ENCODE results near the gene ZNF836.
"Not testable (repeated sequence)": the region's sequence is repeated elsewhere in the genome, so short reads cannot be mapped to it uniquely, and the experiment has no call there.

Gene ZNF836

DNA sequence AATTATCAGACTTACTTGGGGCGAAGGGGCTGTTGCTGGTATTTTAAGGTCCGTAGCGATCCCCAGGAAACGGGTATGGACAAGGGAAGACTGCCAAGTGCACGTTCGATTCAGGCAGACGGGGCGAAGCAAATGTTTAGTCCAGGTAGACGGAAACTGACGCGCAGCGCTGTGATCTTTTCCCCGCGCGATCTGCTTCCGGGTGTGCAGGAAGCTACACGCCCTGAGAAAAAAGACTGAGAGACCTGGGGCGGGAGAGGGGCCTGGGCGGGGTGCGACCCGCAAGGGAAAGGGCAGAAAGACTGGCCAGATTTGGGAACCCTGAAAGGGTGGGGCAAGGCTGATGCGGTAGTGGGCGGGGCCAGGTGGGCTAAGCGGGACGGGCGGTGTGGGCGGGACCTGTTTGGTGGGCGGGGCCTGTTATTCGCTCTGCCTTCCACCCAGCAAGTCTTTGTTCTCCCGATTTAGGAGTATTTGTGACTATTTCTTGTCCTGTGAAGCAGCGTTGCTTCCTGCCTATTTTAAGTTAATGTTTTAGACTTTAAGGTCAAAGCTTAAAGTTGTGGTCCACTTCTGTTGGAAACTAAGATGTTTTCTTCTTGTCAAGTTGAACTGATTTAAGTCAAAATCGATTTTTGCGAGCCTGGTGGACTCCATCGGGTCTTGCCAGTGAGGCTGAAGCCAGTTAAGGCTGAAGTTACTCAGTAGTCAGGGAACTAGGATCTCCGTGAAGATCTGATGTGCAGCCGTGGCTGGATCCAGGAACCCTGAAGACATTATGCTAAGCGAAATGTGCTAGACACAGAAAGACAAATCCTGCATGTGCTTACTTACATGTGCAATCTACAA, at the start of gene ZNF836:
ZNF836 (minus strand) TSS at position 301 of the 849 bp plus-strand sequence. CDS start 3,549 bp downstream, outside the sequence.
- DNase-seq, result peak; percentile 33

DNA sequence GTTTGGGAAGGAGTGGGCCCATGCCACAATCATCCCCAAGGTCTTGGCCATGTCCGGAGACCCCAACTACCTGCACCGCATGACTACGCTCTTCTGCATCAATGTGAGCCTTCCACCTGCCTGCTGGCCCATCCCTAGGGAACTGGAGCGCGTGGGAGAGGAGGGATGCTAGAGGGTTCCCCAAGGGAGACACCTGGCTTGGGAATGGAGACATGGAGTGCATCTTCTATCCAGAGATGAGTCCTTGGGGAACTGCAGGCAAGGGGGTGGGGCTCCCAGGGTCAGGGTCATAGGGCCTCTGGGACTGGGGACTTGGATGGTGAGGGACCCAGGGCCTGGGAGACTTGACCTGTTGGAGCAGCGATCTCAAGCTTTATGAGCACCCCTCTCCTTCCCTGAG, 49.6 kb upstream of the ZNF836 start:
- DNase-seq, result no peak

DNA sequence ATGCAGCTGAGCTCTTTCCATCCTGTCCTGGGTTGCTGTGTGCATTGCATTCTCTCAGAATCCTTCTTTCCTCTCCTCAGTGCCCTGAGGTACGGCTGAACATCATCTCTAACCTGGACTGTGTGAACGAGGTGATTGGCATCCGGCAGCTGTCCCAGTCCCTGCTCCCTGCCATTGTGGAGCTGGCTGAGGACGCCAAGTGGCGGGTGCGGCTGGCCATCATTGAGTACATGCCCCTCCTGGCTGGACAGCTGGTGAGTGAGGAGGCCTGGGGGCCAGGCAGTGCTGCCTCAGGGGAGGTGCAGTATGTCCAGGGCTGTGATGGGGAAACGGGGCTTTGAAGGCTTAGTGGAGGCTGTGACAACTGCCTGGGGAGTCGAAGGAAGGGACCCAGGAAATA, 48.2 kb upstream of the ZNF836 start:
- DNase-seq, result no peak

DNA sequence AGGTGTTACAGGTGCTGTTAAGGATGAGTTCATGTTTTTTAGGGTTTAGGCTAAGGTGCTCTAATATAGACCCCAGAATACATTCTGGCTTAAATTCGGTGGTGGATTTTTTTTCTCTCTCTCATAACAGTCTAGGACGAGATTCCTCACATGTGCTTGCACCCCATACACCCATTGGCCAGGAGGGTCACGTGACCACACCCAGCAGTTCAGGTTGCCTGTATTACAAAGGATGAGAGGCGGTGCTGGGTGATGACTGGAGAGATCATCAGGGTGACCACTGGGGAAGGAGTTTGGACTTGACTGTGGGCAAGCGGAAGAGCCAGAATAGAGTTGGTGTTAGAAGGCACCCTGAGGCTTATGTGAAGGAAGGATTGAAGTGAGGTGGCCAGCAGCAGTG, 46.2 kb upstream of the ZNF836 start:
- no peak for DNase-seq

DNA sequence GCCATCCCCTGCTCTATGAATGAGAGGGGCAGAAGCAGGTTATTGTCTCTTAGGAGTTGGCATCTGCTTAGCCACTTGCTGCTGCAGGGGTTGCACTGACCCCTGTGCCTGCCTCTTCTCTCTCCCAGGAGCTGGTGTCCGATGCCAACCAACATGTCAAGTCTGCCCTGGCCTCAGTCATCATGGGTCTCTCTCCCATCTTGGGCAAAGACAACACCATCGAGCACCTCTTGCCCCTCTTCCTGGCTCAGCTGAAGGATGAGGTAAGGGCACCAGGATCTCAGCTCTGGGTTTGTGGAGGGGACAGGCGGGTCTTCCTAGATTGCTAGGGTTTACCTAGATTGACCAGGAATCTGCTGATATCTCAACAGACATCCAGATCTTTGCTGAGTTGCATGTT, 45.0 kb upstream of the ZNF836 start:
- DNase-seq, result no peak

DNA sequence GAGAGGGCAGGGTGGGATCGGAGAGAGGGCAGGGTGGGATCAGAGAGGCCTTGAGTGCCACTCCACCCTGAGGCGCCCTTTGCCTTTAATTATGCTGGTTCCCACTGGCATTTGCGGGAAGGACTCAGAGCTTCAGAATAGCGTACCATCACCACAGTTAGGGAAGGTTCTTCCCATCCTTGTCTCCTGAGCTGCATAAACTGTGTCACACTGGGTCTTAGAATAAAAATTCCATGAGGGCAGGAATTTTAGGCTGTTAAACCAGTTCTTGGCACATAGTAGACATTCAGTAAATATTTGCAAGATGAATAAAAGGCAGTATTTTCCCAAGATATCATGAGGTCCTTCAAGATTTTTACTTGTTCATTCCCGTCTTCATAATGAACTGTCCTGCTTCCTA, 42.8 kb upstream of the ZNF836 start:
- no peak for DNase-seq

DNA sequence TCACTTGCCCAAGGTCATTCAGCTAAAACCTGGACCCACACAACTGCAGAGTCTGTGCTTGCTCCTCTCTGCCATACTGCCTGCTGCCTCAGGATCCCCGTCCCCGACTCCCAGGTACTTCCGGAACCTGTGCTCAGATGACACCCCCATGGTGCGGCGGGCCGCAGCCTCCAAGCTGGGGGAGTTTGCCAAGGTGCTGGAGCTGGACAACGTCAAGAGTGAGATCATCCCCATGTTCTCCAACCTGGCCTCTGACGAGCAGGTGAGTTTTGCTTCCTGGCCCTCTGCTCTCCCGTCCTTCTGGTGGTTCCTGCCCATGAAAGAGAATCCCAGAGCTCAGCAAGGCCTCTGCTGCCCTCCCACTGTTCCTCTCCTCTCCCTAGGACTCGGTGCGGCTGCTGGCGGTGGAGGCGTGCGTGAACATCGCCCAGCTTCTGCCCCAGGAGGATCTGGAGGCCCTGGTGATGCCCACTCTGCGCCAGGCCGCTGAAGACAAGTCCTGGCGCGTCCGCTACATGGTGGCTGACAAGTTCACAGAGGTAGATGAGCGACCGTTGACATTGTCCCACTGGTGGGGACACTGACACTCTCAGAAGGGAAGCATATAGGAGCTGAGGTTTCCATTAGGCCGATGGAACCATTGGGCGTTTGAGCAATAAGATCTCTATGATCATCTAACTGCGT, 41.3 kb upstream of the ZNF836 start:
- DNase-seq, result no peak

DNA sequence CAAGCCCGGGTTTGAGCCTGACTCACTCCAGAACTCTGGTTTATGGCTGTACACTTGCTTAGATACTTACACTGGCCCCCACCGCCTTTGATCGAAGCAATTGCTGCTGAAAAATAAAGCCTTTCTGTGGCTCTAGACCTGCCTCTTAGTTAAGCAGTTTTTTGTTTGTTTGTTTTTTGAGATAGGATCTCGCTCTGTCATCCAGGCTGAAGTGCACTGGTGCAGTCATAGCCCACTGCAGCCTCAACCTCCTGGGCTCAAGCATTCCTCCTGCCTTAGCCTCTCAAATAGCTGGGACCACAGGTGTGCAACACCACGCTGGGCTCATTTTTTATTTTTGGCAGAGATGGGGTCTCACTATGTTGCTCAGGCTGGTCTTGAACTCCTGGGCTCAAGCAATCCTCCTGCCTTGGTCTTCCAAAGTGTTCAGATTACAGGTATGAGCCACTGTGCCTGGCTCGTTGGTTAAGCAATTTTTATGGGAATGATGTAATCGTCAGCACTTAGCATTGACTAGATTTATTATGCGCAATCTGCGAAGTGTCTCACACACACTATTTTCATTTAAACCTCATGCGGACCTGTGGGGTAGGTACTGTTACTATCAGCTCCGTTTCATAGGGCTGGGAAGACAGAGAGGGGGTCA, 40.6 kb upstream of the ZNF836 start:
- DNase-seq, result no peak

DNA sequence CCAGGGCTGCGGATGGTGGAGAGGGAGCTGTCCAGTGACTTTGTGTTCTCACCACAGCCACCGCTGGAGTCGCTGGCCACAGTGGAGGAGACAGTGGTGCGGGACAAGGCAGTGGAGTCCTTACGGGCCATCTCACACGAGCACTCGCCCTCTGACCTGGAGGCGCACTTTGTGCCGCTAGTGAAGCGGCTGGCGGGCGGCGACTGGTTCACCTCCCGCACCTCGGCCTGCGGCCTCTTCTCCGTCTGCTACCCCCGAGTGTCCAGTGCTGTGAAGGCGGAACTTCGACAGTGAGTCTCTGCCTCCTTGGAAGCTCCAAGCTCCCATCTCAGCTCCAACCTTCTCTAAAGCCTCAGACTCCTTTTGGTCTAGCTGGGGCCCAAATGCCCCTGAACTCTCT, 39.8 kb upstream of the ZNF836 start:
- no peak for DNase-seq

DNA sequence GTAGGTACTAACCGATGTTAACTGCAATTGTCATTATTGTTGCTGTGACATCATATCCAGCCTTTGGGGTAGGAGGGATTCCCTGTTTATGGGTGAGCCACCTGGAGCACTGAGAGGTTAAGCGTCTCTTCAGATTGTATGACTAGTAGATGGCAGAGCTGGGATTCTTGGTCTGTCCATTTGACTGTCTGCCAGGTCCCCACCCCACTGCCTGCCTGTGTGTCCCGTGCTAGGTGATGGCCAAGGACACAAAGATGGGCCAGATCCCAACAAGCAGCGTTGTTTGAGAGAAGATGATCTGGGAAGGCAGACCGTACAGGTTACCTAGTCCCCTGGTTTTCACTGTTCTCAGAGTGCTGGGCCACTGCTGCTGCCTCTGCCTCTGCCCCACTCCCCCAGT, 35.1 kb upstream of the ZNF836 start:
- no peak for DNase-seq

DNA sequence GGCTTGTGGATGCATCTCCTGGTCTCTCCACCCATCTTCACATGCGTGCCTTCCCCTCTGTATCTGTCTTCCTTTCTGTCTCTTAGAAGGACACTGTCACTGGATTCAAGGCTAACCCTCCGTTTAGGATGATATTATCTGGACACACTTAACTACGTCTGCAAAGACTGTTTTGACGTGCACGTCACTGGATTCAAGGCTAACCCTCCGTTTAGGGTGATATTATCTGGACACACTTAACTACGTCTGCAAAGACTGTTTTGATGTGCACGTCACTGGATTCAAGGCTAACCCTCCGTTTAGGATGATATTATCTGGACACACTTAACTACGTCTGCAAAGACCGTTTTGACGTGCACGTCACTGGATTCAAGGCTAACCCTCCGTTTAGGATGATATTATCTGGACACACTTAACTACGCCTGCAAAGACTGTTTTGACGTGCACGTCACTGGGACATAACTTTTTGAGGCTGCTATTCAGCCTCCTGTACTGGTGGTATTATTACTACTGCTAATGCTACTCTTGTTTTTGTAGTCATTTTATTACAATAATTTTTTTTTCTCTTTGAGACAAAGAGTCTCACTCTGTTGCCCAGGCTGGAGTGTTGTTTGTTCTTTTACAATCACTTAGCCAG, 29.5 kb upstream of the ZNF836 start:
- not testable (repeated sequence) for DNase-seq

DNA sequence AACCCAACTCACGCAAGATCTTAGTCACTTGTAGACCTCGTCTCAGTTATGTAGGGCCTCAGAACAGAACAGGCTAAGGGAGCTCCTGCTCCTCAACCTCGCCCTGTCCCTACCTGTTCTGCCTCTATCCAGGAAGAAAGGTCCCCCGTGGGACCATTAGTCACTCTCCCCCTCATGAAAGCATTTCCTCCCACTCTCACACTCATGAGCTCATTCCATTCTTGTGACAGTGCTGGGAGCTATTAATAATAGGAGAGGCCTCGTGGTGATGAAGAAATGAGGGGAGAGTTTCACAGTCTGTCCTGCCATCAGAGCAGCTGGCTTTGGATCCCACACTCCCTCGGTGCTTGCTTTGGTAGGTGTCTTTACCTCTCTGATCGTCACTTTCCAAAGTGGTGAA, 28.6 kb upstream of the ZNF836 start:
- no peak for DNase-seq

DNA sequence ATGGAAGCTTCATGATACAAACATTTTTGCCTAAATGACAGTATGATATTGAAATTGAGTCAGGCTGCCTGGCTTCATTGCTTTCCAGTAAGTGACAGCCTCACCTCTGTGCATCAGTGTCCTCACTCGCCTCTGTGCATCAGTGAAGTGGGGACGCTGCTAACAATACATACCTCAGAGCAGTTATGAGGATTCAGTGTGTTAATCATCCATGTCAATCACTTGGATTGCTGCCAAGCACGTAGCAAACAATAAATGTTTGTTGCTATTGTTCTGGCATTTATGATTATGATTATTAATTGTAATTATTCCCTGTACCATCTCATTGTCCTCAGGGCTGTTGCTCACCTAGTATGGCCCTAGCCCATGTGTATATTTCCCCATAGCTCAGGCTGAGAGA, 27.3 kb upstream of the ZNF836 start:
- DNase-seq, result no peak

DNA sequence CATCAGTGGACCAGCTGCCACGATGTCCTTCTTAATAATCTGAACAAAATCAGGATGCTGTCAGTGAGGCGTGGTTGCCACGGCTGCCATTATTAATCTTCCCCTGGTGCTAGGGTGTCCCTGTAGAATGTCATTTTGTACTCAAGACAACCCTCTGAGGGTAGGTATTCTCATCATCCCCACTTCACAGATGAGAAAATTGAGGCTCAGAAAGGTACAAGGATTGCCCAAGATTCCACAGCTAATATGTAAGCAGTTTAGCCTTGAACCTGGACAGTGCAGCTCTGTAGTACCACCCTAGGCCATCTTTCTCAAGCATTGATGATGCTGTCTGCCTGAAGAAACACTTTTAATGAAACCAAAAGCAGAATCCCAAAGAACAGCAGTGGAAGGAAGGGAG, 26.5 kb upstream of the ZNF836 start:
- no peak for DNase-seq

DNA sequence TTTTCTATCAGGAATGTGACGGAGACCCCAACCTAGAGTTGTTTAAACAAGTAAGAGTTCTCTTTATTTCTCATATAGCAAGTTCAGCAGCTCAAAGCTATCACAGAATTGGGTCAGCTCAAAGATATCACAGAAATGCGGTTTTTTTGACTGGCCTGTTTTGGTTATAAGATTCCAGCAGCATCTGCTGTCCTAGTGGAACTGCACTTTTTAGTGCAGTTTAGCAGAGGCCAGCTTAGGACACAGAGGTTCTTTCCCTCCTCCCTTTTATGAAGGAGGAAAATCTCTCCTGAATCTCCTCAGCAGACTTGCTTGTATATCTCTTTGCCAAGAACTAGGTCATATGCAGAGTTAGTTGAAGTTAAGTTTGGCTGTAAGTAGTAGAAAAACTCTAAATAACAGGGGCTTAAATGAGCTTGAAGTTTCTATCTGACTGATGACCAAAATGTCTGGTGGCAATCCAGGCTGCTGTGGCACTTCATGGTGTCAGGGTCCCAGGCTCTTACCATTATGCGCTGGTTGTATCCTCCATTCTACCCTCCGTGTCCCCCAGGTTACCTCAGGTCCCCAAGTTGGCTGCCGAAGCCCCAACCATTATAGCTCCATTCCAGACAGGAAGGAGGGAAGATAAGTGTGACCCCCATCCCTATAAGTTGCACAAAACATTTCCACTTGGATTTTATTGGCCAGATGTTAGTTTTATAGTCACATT, 25.0 kb upstream of the ZNF836 start:
- DNase-seq, result no peak

DNA sequence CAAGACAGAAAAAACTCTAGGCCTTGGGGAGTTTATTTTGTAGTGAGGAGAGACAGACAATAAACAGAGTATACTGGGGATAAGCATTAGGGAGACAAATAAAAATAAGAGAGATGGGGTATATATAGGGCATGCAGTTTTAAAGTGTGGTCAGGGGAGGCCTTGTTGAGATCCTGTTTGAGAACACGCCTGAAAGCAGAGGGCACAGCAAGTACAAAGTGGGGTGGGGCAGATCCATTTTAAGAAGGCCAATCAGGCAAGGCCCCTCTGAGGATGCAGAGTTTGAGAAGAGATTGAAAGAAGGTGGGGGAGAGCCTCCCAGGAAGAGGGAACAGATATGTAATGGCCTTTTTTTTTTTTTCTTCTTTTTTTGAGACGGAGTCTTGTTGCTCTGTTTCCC, 20.5 kb upstream of the ZNF836 start:
- DNase-seq, result no peak

DNA sequence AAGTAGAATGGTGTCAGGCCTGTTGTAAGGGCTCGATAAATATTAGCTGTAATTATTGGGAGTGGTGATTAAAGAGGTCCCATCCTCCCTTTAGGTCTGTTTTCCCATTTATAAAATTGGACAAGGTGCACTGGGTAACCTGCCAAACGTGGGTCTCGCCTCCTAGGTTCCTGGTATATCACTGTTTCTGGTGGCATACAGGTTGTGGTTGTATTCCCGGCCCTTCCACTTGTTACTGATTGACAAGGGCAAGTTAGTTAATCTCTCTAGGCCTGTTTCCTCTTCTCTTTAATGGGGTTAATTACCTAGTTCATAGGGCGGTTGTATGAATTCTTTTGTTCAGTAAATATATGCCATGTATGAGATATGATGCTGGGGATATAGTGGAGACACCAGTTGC, 20.0 kb upstream of the ZNF836 start:
- DNase-seq, result no peak

DNA sequence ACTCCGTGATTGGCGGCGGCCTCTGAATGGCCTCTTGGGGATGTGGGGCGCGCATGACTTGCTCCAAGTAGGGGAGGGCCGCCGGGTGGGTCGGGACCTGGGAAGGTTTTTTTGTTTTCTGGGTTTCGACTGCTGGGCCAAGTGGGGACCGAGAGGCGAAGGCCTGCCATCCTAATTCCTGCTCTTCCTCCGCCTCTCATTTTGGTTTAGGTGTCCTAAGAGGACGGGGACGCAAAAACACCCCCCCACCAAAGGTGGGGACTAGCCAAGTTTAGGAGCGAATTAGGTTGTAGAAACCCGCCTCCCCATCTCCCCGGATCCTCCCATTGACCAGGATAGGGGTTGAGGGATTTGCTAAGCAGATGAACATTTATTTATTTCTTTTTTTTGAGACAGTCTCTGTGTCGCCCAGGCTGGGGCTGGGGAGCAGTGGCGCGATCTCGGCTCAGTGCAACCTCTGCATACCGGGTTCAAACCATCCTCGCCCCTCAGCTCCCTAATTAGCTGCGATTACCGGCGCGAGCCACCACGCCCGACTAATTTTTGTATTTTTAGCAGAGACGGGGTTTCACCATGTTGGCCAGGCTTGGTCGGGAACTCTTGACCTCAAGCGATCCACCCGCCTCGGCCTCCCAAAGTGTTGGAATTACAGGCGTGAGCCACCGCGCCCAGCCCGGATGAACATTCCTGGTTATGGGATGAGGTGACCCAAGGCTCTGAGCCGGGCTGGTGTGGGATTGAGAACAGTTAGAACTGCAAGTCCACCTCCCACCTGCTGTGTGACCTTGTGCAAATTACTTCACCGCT, 19.3 kb upstream of the ZNF836 start:
- no peak for DNase-seq

DNA sequence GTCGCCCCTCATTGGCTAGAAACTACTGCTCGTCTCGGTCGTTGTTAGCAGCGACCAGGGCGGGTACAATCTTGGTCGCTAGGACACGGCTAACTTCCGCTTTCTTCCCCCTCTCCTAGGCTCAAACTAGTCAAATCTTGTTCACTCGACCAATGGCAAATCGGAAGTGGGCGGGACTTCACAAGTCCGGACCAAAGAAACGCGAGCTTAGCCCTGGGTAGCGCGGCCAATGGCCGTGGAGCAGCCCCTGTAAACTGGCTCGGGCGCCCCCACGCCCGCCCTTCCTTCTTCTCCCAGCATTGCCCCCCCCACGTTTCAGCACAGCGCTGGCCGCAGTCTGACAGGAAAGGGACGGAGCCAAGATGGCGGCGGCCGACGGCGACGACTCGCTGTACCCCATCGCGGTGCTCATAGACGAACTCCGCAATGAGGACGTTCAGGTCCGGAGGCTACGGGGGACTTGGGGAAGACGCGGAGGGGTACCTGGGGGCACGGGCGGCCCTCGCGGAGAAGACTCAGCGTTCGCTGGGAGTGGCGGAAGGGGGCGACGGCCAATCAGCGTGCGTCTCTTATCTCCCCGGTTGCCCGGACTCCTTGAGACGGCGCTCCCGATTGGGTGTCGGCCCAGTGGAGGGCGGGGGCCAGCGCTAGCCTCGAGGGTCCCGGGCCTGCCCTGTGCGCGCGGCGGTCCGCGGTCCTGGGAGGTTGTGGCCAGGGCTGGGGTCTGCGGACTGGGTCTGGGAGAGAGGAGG, 18.5 kb upstream of the ZNF836 start, which contains the start of gene PPP2R1A:
PPP2R1A (plus strand) TSS at position 318 of the 752 bp plus-strand sequence; CDS start at position 363, 45 bp downstream.
- peak; percentile 100 for DNase-seq

DNA sequence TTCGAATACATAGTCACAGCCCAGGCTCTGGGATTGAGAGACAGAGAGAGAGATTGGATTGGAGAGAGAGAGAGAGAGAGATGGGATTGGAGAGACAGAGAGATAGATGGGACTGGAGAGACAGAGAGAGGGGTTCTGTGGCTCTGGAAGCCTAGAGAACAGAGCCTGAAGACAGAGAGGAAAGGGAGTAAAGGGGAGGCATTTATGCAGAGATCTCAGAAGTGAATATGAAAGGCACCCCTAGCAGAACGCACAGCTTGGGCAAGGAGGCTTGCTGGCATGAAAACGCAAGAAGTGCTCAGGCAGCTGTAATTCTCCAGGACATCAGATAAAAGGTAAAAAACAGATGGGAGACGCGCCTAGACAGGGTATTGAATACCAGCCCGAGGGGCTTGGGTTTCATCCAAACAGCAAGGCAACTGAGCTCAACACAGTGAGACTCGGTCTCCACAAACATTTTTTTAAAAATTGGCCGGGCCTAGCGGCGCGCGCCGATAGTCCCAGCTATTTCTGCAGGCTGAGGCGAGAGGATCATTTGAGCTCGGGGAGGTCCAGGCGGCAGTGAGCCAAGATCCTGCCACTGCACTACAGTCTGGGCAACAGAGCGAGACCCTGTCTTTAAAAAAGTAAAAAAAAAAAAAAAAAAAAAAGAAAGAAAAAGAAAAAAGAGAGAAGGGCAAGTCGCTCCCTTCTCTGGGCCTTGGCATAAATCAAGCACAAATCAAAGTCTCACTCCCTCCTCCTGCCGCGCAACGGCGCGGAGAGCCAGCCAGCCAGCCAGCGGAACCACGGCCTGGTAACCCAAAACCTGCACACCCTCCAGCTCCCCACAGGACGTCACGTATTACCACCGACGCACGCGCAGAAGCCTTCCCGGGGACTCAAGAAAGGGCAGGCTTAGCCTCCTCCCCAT, 17.7 kb upstream of the ZNF836 start:
- no peak for DNase-seq

All from GF-D8 (cell line).